NOMO-1 (cell line): ENCODE results near the gene KCNJ3.

Source experiments
- DNase-seq, 2 experiments: peaks; one replicate each; lab custom pipeline; 2025; ENCODE audit not compliant: unreplicated experiment in 2 of 2; lab: John Stamatoyannopoulos, UW

KCNJ3 gene

GRCh38 chr2:154698296-154698720 is at the start of gene KCNJ3:
KCNJ3 (plus strand) TSS chr2:154698695; CDS start chr2:154698776, 81 bp downstream.
- no peak for DNase-seq

GRCh38 chr2:154655499-154655898 is 43.0 kb upstream of the KCNJ3 start:
- no peak for DNase-seq

- DNase-seq, result no peak
These were observed 39.6 kb upstream of the KCNJ3 start for GRCh38 chr2:154658854-154659253.

- no peak for DNase-seq
These were observed 34.2 kb upstream of the KCNJ3 start for GRCh38 chr2:154664248-154664647.

- DNase-seq, result no peak
These were observed 28.4 kb upstream of the KCNJ3 start for GRCh38 chr2:154670083-154670482.

GRCh38 chr2:154673694-154674093 is 24.8 kb upstream of the KCNJ3 start:
- no peak for DNase-seq

GRCh38 chr2:154677401-154677800 is 21.1 kb upstream of the KCNJ3 start:
- DNase-seq, result no peak

GRCh38 chr2:154681741-154682140 is 16.8 kb upstream of the KCNJ3 start:
- no peak for DNase-seq

GRCh38 chr2:154686162-154686561 is 12.3 kb upstream of the KCNJ3 start:
- DNase-seq, result peak; percentile 16 to 22

- DNase-seq, result no peak
These were observed 10.1 kb upstream of the KCNJ3 start for GRCh38 chr2:154688373-154688772.

- no peak for DNase-seq
These were observed 9.3 kb upstream of the KCNJ3 start for GRCh38 chr2:154689158-154689557.

- no peak for DNase-seq
These were observed 5.6 kb upstream of the KCNJ3 start for GRCh38 chr2:154692927-154693326.

GRCh38 chr2:154693741-154694340 is 4.7 kb upstream of the KCNJ3 start:
- no peak for DNase-seq

- DNase-seq, result no peak
These were observed 3.6 kb upstream of the KCNJ3 start for GRCh38 chr2:154694881-154695280.

GRCh38 chr2:154696369-154696768 is 2.1 kb upstream of the KCNJ3 start:
- no peak for DNase-seq

- DNase-seq, result no peak
These were observed 1.6 kb upstream of the KCNJ3 start for GRCh38 chr2:154696810-154697417.

- DNase-seq, result no peak
These were observed 860 bp upstream of the KCNJ3 start for GRCh38 chr2:154697418-154698252.

- DNase-seq, result no peak
These were observed 453 bp downstream of the KCNJ3 start for GRCh38 chr2:154698721-154699574.

GRCh38 chr2:154699575-154699930 is 1.1 kb downstream of the KCNJ3 start:
- DNase-seq, result no peak

- no peak for DNase-seq
These were observed 1.6 kb downstream of the KCNJ3 start for GRCh38 chr2:154700136-154700535.

GRCh38 chr2:154704991-154705390 is 6.5 kb downstream of the KCNJ3 start:
- DNase-seq, result no peak
